Uterus (tissue), 2 donors: Measurements from ENCODE around the gene FAM13C.

Source experiments
- CTCF ChIP-seq, 4 experiments: fragments of 200-600 bp in 2 of 4; fragments of 450-650 bp in 2 of 4; sonication (generic) in 2 of 4; IDR thresholded peaks; one replicate each; pipeline ENCODE4 v1.5.1; 2016 to 2019; ENCODE audit warnings: antibody characterized with exemption in 4 of 4, mild to moderate bottlenecking in 2 of 4, moderate library complexity in 1 of 4
- POLR2A ChIP-seq, 2 donors: fragments of 450-650 bp; IDR thresholded peaks; one replicate each; pipeline ENCODE4 v1.6.1; 2016; ENCODE audit warnings: antibody characterized with exemption in 2 of 2, mild to moderate bottlenecking in 1 of 2, moderate library complexity in 1 of 2

- no peak for TF ChIP-seq CTCF (IDR thresholded peaks at IDR 0.05)
- TF ChIP-seq POLR2A (IDR thresholded peaks at IDR 0.05) = no peak
These were observed 96.0 kb downstream of the FAM13C start for GRCh38 chr10:59266321-59266720.
